ENCODE data around the gene ABI3BP.

The ABI3BP gene

DNA sequence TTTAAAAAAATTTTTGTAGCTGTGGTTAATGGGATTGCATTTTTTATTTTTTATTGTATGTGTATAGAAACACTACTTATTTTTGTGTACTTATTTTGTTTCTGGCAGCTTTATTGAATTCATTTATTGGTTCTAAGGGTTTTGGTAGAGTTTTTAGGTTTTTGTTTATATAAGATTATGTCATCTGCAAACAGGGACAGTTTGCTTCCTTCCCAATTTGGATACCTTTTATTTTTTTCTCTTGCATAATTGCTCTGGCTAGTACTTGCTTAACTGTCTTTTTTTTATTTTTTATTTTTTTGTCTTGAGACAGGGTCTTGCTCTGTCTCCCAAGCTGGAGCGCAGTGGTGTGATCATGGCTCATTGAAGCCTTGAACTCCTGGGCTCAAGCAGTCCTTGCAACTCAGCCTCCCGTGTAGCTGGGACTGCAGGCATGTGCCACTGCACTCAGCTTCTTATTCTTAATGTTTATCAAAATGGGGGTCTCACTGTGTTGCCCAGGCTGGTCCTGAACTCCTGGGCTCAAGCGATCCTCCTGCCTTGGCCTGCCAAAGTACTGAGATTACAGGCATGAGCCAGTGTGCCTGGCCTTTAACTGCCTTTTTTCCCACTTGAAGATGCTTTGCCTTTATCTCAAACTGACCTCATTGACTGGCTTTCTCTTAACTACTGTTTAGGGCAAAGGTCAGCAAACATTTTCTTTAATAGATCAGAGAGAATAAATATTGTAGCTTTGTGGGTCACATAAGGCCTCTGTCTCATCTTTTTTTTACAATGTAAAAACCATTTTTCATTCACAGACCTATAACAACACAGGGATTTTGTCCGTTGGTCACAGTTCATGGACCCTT, 275.4 kb downstream of the ABI3BP start:
- no peak for DNase-seq

DNA sequence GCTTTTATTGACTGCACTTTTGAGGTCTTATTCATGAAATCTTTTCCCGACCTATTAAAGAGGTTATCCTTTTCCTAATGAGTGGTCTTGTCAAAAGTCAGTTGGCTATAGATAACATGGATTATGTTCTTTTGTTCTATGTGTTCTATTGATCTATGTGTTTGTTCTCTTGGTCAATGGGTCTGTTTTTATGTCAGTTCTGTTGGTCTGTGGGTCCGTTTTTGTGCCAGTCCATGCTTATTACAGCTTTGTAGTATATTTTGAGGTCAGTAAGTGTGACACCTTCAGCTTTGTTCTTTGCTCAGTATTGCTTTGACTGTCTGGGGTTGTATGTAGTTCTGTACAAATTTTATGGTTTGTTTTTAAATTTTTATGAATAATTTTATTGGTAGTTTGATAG, 276.2 kb downstream of the ABI3BP start:
- no peak for DNase-seq

DNA sequence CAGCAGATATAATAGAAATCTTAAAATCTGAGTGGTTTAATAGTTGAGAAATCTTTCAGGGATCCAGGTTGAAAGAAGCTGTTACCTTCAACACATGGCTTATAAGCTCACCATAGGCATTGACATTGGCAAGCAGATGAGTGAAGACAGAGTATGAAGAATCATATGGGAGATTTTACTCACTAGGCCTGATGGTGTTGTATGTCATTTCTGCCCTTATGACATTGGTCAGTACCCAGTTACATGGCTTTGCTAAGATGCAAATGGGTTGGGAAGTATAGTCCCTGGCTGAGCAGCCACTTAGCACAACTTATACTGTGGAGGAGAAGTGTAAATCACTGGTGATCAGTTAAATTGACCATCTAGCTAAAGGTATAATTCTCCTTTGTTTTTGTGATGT, 278.0 kb downstream of the ABI3BP start:
- DNase-seq, result no peak

DNA sequence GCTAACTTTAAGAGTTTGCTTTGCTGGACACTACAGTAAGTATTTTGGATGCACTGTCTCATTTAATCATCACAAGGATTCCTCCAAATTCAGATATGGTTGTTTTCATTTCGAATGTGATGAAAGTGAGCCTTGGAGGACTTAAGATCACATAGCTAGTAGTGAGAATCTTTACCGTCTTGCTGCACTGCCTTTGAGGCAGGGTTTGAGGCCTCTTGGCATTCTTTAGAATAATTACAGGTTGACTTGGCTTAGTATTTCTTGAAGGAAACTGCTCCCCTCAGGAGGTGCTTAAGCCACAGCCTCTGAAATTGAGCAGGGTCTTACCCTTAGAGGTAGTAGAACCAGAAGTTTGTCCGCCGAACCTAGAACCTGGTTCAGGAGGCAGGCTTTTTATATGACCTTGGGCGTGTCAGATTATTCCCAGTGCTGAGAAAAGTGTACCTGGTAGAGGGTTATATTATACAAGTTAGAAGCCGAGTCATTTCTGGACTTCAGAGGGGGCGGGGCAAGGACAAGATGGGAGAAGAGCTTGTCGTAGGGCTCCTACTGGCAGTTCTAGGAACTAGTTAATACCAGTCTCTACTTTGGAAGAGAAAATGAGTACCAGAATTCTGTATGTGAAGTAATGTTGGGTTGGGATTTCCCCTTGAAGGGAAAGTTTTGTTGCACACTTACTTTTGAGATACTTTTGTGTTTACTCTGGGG, 282.8 kb downstream of the ABI3BP start:
- peak; percentile 50 to 76 (median 70) for DNase-seq

DNA sequence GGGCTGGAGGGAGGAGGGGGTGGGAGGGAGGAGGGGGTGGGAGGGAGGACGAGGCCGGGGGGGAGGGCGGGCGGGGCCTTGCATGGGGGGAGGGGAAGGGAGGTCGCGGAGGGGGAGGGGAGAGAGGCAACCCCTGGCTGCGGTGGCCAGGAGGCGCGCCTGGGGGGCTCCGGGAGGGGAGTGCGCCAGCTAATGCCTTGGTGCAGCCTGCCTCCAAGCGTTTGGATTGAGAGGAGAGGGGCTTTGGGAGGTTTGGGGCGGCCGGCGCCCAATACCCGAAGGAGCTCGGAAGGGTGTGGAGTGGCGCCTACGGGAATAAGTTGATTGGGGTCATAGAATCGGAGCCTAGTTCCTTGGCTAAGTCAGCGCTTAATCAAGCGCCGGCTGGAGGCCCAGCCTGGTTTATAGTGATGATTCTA, 283.4 kb downstream of the ABI3BP start:
- peak; percentile 19 to 41 (median 32) for DNase-seq

DNA sequence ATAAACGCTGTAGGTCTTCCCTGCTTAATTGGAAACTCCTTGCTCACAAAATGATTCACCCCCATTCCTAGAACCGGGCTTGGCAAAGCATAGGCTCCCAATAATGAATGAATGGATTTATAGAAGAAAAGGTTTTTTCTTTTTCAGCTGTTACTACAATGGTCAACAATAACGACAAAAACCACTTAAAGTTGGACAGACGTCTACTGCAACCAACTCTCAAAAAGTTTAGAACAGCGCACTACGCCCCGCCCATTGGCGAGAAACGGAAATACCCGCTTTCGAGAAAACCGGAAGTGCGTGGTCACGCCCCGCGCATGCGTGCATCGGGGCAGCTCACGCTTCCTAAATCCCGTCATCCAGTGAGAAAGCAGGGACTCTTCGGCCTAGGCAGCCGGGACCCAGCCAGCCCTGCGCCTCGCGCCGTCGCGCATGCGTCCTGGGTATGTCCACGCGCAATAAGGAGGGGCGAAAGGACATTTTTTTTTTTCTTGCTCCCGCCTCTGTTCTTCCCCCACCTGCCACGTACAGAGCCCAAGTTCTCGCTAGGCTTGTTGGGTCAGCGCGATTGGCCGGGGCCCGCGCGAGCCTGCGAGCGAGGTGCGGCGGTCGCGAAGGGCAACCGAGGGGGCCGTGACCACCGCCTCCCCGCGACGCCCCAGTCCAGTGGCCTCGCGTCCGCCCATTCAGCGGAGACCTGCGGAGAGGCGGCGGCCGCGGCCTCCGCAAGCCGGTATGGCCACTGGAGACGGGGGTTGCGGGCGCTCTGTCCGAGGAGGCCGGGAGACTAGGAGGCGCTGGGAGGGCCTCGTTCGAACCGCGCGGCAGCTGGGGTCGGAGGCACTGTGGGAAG, 284.0 kb downstream of the ABI3BP start, which contains the start of gene TFG:
TFG (plus strand) TSS at position 506 of the 853 bp plus-strand sequence. CDS start 4,192 bp downstream, outside the sequence.
- peak; percentile 100 for DNase-seq

DNA sequence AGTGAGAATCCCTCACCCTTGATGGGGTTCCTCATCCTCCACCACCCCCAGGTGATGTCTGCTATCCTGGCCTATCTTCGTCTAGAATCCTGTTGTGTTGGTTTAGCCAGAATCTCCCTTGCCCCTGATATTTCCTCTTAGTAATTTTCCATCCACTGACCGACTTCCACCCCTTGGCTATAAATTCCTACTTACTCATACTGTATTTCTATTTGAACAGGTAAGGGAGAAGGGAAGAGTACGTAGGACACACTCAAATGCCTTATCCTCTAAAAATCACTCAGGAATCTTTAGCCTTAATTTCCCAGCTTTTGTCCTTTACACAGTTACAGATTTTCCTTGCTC, 284.6 kb downstream of the ABI3BP start:
- DNase-seq, result no peak

DNA sequence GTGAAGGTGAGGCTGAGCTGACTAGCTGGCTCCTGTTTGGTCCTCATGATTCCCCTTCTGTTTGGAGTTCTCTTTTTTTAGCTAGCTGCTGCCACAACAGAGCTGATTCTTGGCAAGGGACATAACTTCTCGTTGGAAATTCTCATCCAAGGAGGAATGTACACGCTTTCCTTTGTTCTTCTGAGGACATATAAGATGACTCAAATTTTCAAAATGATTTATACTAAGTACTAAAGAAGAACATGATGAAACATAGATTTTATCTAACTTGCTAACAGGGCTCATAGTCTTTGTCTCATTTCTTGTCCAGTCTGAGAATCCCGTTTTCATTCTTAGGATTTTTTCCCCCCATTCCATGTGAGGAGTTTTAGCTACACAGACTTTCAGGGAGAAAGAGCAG, 286.9 kb downstream of the ABI3BP start:
- no peak for DNase-seq

DNA sequence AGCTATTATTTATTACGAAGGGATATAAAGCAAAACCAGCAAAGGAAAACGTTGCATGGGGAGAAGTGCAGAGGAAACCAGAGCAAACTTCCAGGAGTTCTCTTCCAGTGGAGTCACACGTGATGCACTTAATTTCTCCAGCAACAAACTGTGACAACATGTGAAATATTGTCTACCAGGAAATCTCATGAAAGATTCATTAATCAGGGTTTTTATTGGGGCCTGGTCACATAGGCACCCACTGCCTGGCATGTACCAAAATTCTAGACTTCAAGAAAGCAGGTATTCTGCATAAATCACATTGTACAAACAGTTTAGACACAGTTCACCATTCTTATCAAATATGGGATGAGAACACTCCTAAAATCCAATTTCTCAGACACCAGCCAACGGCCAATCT, 289.4 kb downstream of the ABI3BP start:
- DNase-seq, result no peak

DNA sequence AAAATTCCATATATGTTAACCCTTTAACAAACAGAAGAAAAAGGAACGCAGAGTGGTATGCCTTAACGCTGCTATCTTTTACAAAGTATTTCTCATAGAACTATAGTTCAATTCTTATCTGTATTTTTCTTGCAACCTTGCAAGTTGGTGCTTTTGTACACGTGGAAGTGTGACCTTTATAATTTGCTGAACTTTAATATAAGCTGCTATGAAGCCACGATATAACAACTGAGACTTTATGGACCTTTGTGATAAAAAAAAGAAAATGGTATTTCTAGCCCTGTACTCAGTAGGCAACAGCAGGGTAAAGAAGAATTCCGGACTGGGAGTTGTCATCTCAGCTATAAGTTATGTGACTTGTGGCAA, 290.3 kb downstream of the ABI3BP start:
- no peak for DNase-seq

DNA sequence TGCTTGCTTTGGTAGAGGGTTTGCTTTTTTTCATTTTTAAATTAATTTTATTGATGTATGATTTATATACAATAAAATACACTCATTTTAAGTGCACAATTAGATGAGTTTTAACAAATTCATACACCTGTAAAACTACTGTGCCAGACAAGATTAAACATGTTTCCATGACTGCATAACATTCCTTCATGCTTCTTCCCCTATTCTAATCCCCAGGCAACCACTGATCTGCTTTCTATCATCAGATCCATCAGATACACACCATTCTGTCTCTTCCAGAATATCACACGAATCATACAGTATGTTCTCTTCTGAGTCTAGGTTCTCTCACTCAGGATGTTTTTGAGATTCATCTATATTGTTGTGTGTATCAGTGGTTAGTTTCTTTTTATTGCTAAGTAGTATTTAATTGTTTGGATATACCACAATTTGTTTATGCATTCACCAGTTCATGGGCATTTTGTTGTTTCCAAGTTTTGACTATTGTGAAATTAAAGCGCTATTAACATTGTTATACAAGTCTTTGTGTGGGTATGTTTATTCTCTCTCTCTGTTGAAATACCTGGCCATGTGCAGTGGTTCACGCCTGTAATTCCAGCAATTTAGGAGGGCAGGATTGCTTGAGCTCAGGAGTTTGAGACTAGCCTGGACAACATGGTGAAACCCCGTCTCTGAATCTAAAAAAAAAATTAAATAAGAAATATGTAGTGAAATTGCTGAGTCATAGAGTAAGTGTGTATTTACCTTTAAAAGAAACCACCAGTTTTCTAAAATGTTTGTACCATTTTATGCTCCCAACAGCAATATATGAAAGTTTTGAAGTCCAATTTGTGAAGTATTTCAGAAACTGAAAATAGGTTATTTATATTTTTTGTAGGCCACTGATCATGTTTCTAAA, 290.9 kb downstream of the ABI3BP start:
- DNase-seq, result no peak

DNA sequence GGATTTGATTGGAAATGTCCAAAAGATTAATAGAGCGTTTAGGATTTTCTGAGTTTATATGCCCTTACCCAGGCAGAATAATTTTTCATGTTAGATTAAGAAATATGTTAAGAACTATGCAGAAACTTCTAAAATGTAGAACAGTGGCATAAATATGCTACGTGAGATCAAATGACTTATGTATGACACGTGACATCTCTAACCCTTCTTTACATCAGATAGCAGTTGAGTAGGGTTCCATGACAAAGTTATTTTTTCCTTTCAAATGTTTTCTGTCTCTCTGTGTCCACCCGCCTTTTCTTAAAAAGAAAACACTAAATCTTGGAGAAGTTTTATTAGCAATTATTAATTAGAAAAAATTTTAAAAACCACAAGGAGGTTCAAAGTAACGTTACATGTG, 292.5 kb downstream of the ABI3BP start:
- no peak for DNase-seq

Measured in suppressor macrophage (primary cell).